Heart left ventricle (tissue), 16 donors: ENCODE measurements around the gene FYN. TPM values are rescaled to one million over a fixed set of nuclear protein-coding genes. Genes with fewer than 3 reads are reported as not detected.

ENCODE experiments used
- ATAC-seq, 4 donors: fragments of 200-7000 bp; cut with Tn5 transposase; one replicate each; pipeline ENCODE4 v1.9.1; 2020 to 2022; ENCODE audit warnings: moderate library complexity in 4 of 4, mild to moderate bottlenecking in 3 of 4, moderate number of reproducible peaks in 1 of 4
- DNase-seq, 5 donors: peaks; one replicate each; pipeline ENCODE4 v3.0.0-alpha.2; 2020
- H3K27ac ChIP-seq, 12 donors: fragments of 200-600 bp; sonication (generic) in 4 of 12; one replicate each; pipeline versions ENCODE4 v1.5.0 to v1.8.0; 2016 to 2022; ENCODE audit warnings: mild to moderate bottlenecking in 2 of 12
- H3K27me3 ChIP-seq, 9 donors: fragments of 200-600 bp; sonication (generic) in 2 of 9; one replicate each; pipeline versions ENCODE4 v1.5.1 to v1.8.0; 2016 to 2022; ENCODE audit warnings: mild to moderate bottlenecking in 3 of 9
- H3K36me3 ChIP-seq, 9 donors: fragments of 200-600 bp; sonication (generic) in 2 of 9; one replicate each; pipeline versions ENCODE4 v1.5.0 to v1.8.0; 2018 to 2022; ENCODE audit warnings: mild to moderate bottlenecking in 2 of 9
- H3K4me1 ChIP-seq, 12 donors: fragments of 200-600 bp; sonication (generic) in 4 of 12; one replicate each; pipeline versions ENCODE4 v1.5.0 to v1.8.0; 2016 to 2022; ENCODE audit warnings: mild to moderate bottlenecking in 3 of 12
- H3K4me3 ChIP-seq, 12 donors: fragments of 200-600 bp; sonication (generic) in 4 of 12; one replicate each; pipeline versions ENCODE4 v1.5.0 to v1.8.0; 2017 to 2022; ENCODE audit warnings: mild to moderate bottlenecking in 9 of 12, moderate library complexity in 4 of 12
- H3K9me3 ChIP-seq, 12 donors: fragments of 200-600 bp; sonication (generic) in 4 of 12; one replicate each; pipeline versions ENCODE4 v1.5.0 to v1.8.0; 2016 to 2022; ENCODE audit warnings: mild to moderate bottlenecking in 1 of 12
- POLR2A ChIP-seq, 2 donors: fragments of 450-650 bp; IDR thresholded peaks; one replicate each; pipeline ENCODE4 v1.6.1; 2017; ENCODE audit warnings: antibody characterized with exemption in 2 of 2, mild to moderate bottlenecking in 2 of 2, moderate library complexity in 2 of 2
- WGBS, 4 donors: extraction: QIAGEN DNeasy Blood & Tissue Kit in 2 of 4; methylation state at CpG; one replicate each; pipeline versions ENCODE4 v1.1.5 to v1.1.7; 2013 to 2018; 5-methylcytosine and 5-hydroxymethylcytosine counted together
- intact Hi-C, 10 donors: fragments of 100-400 bp; cut with DNase I; formaldehyde crosslinking; loops; one replicate each; pipeline versions ENCODE4 v1.11.1 to v1.14.2; 2022
- polyA plus RNA-seq, 2 donors: library from polyadenylated mRNA; stranded (reverse); fragments of 200-250 nt; gene quantifications; one replicate each; pipeline ENCODE4 v1.2.3, GENCODE V29; 2013
- total RNA-seq, 9 donors: library from RNA; depleted of rRNA in 2 of 9; stranded (reverse); fragments of >200 nt in 2 of 9; fragmentation: NEBNext Ultra II Directional in 3 of 9; extraction: Animal tissue kit (Norgen Biotek cat#: 25700) in 3 of 9; gene quantifications; one replicate each; pipeline versions ENCODE4 v1.1.0 to v1.2.4, GENCODE V29; 2016 to 2023
- TF ChIP-seq, protein P1 (sequence below), 12 donors: fragments of 200-600 bp; sonication (generic) in 4 of 12; IDR thresholded peaks; one replicate each; pipeline versions ENCODE4 v1.5.0 to v1.8.0; 2018 to 2022; ENCODE audit warnings: antibody characterized with exemption in 12 of 12, mild to moderate bottlenecking in 5 of 12
- donor health status: ischemic (EF 13 %, LVEDD 7.1; RV severe dilation, severe dysfunction).
- donor health status: healthy with polysubstance abuse.
- donor health status: DM: no; HTN: yes; CAD: no.
- donor health status: DM: no; HTN: no; CAD: no.
- donor health status: ischemic (EF 25% LVEDD 6.9; RV normal size, moderate dysfunction).
- donor health status: ischemic (EF 25% LVEDD 5.7; RV mildly dilated, moderate dysfunction).
- donor health status: healthy.
- donor health status: DM: yes; HTN: yes; CAD: no.
- donor health status: ischemic (EF 35%, LVEDD 5.7; RV mildly dilated, moderate dysfunction).
- donor health status: nonischemic (EF 11% LVEDD 7.7; RV severe dilation, severe dysfunction).
- donor health status: DM: yes; HTN: yes; CAD: no.
- donor health status: PGD.
- donor health status: ischemic (EF 29% LVEDD 5.4; RV normal size, mild dysfunction).
- donor health status: nonischemic (EF 23%, LVEDD 6.1; RV moderate dilation, normal function).

Gene FYN
- total and polyA plus RNA-seq, 11 donors: 14.7 to 72.4 (median 52.3) TPM

- Histone ChIP-seq H3K9me3 (no peaks in the 10 kb centered on the region), H3K4me3 (peak overlapping the region; percentile 62 to 90 (median 80)), H3K27me3 (no peaks in the 10 kb centered on the region), H3K36me3 (no peaks in the 10 kb centered on the region), H3K27ac (peak overlapping the region; percentile 79 to 90 (median 84)), H3K4me1 (peaks cover 0 to 45% (median 27%) of the 10 kb centered on the region in 12 donors)
- DNase-seq (peak; percentile 43 to 75 (median 55)), ATAC-seq (peak in 3 of 4 donors; percentile 8 to 46 (median 16))
- no peak for TF ChIP-seq POLR2A (IDR thresholded peaks at IDR 0.05)
- TF ChIP-seq, protein P1, sequence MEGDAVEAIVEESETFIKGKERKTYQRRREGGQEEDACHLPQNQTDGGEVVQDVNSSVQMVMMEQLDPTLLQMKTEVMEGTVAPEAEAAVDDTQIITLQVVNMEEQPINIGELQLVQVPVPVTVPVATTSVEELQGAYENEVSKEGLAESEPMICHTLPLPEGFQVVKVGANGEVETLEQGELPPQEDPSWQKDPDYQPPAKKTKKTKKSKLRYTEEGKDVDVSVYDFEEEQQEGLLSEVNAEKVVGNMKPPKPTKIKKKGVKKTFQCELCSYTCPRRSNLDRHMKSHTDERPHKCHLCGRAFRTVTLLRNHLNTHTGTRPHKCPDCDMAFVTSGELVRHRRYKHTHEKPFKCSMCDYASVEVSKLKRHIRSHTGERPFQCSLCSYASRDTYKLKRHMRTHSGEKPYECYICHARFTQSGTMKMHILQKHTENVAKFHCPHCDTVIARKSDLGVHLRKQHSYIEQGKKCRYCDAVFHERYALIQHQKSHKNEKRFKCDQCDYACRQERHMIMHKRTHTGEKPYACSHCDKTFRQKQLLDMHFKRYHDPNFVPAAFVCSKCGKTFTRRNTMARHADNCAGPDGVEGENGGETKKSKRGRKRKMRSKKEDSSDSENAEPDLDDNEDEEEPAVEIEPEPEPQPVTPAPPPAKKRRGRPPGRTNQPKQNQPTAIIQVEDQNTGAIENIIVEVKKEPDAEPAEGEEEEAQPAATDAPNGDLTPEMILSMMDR (IDR thresholded peaks at IDR 0.05): peak in 1 of 12 donors; percentile 22
- intact Hi-C loops: loop anchor here in 9 of 10 donors (1.0 to 10.0 kb wide), 13 partner anchors 40 to 165 kb away; no protein-coding TSS in a partner anchor
- 0 to 1% (median 0%) methylated on average over 34 to 83 of the region's 83 CpGs for WGBS, 4 donors
Measured at GRCh38 chr6:111872401-111873177, 663 bp downstream of the FYN start.

DNA sequence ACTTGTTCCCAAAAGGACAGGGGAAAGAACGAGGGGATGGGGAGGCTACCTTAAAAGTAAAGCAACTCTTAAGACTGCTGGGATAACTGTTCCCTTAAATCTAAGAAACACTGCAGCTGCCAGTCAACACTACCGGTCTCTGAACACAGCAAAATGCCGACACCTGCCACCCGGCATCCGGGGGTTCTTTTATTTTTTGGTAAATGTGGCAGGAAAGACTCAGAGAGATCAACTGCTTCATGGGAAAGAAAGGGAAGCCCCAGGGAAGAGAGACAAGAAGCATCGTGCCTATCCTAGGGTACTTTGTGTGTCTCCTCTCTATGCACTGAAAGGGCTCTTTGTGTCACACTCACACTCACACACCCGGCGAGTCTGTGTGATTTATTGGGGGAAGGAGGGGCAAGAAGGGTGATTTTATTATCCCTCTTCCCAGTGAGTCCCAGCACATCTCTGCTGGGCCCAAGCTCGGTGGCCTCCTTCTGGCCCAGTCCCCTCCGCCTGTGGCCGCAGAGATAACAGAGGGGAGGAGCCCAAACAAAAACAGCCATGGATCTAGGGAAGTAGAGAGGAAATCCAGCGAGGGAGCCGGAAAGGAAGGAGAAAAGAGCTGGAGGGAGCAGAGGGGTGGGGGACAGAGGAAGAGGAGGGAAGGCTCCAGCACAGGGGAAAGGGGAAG, 1.4 kb downstream of the FYN start:
- Histone ChIP-seq H3K4me3 (peak overlapping the region; percentile 62 to 90 (median 80)), H3K36me3 (no peaks in the 10 kb centered on the region), H3K4me1 (peaks cover 0 to 50% (median 29%) of the 10 kb centered on the region in 12 donors), H3K27me3 (no peaks in the 10 kb centered on the region), H3K9me3 (no peaks in the 10 kb centered on the region), H3K27ac (peak overlapping the region; percentile 79 to 90 (median 84))
- ATAC-seq (peak in 3 of 4 donors; percentile 21 to 38 (median 36)), DNase-seq (peak; percentile 40 to 64 (median 52))
- no peak for TF ChIP-seq POLR2A (IDR thresholded peaks at IDR 0.05)
- TF ChIP-seq, protein P1 (IDR thresholded peaks at IDR 0.05): no peak
- 0 to 1% (median 1%) methylated on average over 13 of the region's 13 CpGs for whole genome bisulfite sequencing, 4 donors
- intact Hi-C loops: loop anchor here in 9 of 10 donors (2.0 to 10.0 kb wide), 12 partner anchors 40 to 165 kb away; no protein-coding TSS in a partner anchor

- H3K4me3 ChIP-seq: peak overlapping the region in 10 of 12 donors; percentile 62 to 90 (median 81)
- peaks cover 0 to 57% (median 34%) of the 10 kb centered on the region in 12 donors for H3K4me1 ChIP-seq
- no peaks in the 10 kb centered on the region for H3K9me3 ChIP-seq
- H3K36me3 ChIP-seq: no peaks in the 10 kb centered on the region
- intact Hi-C loops: loop anchor here in 9 of 10 donors (5.0 to 10.0 kb wide), 9 partner anchors 39 to 164 kb away; no protein-coding TSS in a partner anchor
- TF ChIP-seq POLR2A (IDR thresholded peaks at IDR 0.05): no peak
- TF ChIP-seq, protein P1 (IDR thresholded peaks at IDR 0.05): no peak
- peak overlapping the region in 11 of 12 donors; percentile 79 to 90 (median 85) for H3K27ac ChIP-seq
- DNase-seq: no peak
- ATAC-seq: no peak
- 21 to 34% (median 30%) methylated on average over 3 of the region's 3 CpGs for WGBS, 4 donors
- H3K27me3 ChIP-seq: no peaks in the 10 kb centered on the region
Measured at GRCh38 chr6:111871207-111871606, 2.0 kb downstream of the FYN start.

DNA sequence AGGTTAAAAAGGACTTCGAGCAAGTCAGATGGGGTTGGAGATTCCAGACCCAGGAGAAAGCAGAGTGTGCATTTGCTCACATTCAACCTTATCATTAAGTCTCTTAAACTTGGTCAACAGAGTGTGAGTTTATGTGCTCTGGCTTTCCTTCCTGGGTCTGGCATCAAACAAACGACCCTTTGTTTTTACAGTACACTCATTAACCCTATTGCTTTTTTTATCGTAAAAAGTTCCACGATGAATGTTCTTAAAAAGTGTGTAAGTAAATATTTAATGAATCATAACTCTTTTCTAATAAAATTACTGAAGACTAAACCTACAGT, 2.5 kb downstream of the FYN start:
- intact Hi-C loops: loop anchor here in 9 of 10 donors (5.0 to 10.0 kb wide), 9 partner anchors 38 to 163 kb away; no protein-coding TSS in a partner anchor
- WGBS, 4 donors: 24 to 37% (median 30%) methylated on average over 4 of the region's 4 CpGs
- Histone ChIP-seq H3K4me1 (peaks cover 0 to 62% (median 34%) of the 10 kb centered on the region in 12 donors), H3K27me3 (no peaks in the 10 kb centered on the region), H3K36me3 (no peaks in the 10 kb centered on the region), H3K27ac (peak overlapping the region in 6 of 12 donors; percentile 80 to 90 (median 86)), H3K9me3 (no peaks in the 10 kb centered on the region), H3K4me3 (peak overlapping the region in 10 of 12 donors; percentile 62 to 90 (median 81))
- ATAC-seq (no peak), DNase-seq (no peak)
- TF ChIP-seq POLR2A (IDR thresholded peaks at IDR 0.05): no peak
- TF ChIP-seq, protein P1 (IDR thresholded peaks at IDR 0.05): no peak
